HG03432 (cell line): ENCODE results near the gene VASP.

Experiments
- ATAC-seq: cut with Tn5 transposase; IDR thresholded peaks from one replicate; pipeline ENCODE4 v1.9.1; 2021; ENCODE audit warnings: mild to moderate bottlenecking, moderate library complexity; ENCODE audit not compliant: unreplicated experiment

The VASP gene

DNA sequence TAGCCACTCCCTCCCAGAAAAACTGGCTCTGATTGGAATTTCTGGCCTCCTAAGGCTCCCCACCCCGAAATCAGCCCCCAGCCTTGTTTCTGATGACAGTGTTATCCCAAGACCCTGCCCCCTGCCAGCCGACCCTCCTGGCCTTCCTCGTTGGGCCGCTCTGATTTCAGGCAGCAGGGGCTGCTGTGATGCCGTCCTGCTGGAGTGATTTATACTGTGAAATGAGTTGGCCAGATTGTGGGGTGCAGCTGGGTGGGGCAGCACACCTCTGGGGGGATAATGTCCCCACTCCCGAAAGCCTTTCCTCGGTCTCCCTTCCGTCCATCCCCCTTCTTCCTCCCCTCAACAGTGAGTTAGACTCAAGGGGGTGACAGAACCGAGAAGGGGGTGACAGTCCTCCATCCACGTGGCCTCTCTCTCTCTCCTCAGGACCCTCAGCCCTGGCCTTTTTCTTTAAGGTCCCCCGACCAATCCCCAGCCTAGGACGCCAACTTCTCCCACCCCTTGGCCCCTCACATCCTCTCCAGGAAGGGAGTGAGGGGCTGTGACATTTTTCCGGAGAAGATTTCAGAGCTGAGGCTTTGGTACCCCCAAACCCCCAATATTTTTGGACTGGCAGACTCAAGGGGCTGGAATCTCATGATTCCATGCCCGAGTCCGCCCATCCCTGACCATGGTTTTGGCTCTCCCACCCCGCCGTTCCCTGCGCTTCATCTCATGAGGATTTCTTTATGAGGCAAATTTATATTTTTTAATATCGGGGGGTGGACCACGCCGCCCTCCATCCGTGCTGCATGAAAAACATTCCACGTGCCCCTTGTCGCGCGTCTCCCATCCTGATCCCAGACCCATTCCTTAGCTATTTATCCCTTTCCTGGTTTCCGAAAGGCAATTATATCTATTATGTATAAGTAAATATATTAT is 33.3 kb upstream of the VASP start:
- ATAC-seq = no peak

DNA sequence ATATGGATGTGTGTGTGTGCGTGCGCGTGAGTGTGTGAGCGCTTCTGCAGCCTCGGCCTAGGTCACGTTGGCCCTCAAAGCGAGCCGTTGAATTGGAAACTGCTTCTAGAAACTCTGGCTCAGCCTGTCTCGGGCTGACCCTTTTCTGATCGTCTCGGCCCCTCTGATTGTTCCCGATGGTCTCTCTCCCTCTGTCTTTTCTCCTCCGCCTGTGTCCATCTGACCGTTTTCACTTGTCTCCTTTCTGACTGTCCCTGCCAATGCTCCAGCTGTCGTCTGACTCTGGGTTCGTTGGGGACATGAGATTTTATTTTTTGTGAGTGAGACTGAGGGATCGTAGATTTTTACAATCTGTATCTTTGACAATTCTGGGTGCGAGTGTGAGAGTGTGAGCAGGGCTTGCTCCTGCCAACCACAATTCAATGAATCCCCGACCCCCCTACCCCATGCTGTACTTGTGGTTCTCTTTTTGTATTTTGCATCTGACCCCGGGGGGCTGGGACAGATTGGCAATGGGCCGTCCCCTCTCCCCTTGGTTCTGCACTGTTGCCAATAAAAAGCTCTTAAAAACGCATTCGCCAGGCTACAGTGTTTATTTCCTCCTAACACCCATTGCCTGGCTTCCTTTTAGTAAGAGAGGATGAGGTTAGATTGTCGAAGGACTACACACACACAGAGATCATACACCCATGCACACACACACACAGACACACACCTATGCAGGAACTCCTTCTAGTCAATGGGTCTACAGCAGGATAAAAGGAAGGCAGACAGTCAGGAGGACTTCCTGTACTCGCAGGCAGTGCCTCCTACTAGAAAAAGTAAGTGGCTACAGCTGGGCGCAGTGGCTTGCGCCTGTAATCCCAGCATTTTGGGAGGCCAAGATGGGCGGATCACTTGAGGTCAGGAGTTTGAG is 32.4 kb upstream of the VASP start:
- ATAC-seq = no peak

DNA sequence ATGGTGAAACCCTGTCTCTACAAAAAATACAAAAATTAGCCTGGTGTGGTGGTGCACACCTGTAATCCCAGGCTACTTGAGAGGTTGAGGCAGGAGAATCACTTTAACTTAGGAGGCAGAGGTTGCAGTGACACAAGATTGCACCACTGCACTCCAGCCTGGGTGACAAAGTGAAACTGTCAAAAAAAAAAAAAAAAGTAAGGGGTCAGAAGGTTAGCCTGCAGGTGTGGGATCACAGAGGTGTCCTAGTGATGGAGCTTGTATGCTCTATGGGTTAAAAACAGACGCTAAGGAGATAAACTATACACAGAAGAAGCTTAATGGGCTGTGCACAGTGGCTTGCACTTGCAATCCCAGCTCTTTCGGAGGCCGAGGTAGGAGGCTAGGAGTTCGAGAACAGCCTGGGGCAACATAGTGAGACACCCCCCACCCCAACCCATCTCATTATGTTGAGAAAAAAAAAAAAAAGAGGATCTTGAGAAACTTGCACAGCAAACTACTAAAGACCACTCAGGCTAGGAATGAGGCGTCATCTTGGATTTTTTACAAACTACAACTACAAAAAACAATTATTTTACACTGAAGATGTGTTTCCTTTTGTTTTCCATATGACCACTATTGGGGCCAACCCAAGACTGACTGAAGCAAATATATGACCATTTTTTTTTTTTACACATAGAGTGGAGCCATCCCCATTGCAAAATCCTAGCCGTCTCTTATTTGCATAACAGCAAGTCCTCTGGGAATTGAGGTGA is 31.6 kb upstream of the VASP start:
- no peak for ATAC-seq

- ATAC-seq = no peak
These were observed 31.0 kb upstream of the VASP start for GRCh38 chr19:45476304-45476703.

DNA sequence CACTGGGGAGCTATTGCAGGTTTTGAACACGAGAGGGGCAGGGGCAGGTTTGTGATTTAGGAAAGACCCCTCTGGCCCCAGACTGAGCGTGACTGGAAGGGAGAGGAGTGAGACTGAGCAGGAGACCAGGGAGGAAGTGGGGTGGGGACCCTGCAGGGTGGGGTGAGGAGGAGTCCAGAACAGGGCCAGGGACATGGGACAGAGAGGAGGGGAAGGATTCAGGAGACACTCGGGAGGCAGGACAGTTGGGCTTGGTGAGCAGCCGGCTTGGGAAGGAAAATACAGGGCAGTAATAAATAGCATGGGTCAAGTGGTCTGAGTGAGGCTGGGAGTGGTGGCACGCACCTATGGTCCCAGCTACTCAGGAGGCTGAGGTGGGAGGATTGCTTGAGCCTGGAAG is 30.1 kb upstream of the VASP start:
- no peak for ATAC-seq

GRCh38 chr19:45477713-45478453 is 29.4 kb upstream of the VASP start:
- peak; percentile 9 for ATAC-seq

DNA sequence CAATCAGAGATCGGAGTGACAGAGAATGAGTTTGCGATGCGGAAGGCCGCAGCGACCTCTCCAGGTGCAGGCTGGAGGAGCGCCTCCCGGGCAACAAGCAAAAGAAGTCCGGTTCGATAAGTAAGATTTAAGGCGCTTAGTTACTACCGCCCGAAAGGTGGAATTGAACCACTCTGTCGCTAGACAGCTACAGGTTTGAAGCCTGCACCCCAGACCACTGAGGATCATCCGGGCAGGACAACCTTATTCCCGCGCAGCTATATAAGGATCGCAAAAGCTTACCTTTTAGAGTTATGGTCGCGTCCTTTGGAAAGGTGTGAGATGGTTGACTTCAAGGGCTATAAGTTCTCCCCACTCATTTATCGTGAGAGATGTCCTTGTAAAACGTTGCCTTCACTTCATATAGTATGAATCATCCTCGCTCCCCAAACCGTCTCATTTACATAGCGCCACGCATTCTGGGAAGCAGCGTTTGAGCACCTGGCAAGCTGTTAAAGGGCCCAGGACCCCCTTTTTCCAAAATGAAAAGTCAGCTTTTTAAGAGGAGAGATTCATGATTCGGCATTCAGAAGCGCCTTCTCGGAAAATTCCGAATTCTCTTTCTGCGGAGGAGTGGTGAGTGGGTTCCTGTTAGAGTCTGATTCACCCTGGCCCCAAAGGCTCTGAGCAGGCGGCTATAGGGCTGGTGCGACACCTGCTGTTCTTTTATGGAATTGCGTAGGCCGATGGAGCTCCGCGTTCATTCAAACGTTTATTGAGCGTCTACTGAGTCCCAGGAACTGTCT is 28.6 kb upstream of the VASP start:
- peak; percentile 74 for ATAC-seq

DNA sequence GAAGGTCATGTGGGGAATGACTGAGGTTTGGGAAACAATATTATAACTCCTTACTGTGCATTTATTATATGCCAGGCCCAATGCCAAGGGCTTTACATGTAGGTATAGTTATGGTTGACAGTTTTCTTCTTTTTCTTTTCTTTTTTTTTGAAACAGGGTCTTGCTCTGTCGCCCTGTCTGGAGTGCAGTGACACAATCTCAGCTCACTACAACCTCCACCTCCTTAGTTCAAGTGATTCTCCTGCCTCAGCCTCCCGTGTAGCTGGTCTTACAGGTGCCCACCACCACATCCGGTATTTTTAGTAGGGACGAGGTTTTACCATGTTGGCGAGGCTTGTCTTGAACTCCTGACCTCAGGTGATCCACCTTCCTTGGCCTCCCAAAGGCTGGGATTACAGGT is 24.2 kb upstream of the VASP start:
- no peak for ATAC-seq

DNA sequence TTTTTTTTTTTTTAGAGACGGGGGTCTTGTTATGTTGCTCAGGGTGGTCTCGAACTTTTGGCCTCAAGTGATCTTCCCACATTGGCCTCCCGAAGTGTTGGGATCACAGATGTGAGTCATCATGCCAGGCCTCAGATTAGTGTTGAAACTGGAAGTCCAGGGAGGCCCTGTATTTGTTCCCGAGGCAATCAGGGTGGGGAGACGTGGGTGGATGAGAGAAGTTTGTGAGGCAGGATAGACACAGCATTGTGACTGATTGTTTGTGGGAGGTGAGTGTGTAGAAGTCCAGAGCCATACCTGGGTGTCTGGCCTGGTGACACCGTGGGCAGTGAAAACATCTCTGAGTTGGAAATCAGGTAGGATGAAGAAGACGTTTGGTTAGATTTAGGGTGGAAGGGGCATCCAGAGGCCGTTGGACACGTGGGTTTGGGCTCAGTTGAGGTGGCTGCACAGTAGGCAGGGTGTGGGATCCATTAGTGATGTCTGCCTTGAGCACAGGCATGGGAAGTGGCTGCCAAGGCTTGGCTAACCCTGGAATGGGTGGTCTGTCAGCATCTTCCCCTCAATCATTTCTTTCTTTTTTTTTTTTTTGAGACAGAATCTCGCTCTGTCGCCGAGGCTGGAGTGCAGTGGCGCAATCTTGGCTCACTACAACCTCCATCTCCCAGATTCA is 22.9 kb upstream of the VASP start:
- no peak for ATAC-seq

DNA sequence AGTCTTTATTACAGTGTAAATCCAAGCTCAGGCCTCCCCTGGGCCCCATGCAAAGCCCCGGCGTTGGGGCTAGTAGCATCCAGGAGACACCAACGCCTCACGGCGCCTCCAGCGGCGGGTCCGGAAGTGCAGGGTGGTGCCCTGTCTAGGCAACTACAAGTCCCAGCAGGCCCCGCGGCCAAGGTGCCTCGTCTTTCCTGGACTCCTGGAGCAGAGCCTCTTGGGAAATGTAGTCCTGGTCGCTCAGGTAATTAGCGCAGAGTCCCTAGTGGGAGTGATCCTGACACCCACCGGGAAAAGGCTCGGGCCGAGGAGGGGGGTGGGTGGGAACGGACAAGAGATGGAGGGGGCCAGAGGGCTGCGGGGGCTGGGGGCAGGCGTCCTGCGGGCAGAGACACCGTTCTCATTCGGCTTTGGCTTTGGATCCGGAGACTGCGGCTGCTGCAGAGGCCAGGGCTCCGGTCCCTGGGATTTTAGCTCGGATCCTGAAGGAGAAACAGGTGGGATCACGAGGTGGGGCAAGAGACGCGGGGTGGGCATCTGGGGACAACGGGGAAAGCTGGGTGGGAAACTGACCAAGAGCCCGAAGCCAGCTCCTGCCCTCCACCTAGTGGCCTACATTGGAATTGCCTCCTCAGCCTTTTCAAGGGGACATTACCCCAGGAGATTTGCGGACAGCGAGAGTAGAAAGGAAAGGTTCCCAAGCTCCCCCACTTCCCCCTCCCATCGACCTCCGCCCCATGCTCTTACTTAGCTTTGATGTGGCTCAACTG is 21.8 kb upstream of the VASP start:
- ATAC-seq = peak; percentile 89

GRCh38 chr19:45488708-45489107 is 18.6 kb upstream of the VASP start:
- no peak for ATAC-seq

DNA sequence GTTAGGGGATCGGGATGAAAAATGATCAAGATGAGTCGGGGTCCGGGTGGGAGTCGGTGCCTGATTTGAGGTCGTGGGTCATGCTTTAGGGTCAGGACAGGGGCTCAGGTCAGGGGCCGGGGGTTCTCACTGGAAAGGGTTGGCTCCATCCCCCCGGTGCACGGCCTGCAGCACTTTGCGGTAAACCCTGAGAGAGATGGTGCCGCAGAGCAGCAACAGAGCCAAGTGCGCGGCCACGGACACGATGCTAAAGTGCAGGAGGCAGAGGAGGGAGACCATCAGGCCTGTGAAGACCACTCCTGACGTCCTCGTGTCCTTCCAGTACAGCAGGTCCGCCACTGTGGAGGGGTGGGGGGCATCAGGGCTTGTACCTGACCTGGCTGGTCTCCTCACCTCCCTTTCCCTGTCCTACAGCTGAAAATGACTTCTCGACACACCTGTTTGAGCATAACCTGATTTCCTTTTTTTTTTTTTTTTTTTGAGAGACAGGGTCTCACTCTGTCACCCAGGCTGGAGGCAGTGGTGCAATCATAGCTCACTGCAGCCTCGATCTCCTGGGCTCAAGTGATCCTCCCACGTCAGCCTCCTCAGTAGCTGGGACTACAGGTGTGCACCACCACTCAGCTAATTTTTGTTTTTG is 17.9 kb upstream of the VASP start:
- no peak for ATAC-seq

DNA sequence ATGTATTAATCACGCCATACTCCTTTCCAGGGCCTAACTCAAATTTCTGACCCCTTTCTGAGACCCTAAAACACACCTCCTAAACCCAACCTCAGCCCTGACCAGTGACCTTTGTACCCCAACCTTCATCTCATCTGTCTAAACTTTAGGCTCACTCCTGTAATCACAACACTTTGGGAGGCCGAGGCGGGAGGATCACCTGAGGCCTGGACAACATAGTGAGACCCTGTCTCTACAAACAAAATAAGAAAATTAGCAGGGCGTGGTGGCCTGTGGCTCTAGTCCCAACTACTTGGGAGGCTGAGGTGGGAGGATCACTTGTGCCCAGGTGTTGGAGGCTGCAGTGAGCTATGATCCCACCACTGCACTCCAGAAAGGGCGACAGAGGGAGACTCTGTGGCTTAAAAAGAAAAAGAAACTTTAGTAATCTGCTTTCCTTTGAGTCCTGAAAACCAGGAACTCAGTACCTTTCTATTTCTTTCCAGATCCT is 15.1 kb upstream of the VASP start:
- no peak for ATAC-seq

GRCh38 chr19:45492627-45493470 is 14.4 kb upstream of the VASP start:
- ATAC-seq = peak; percentile 33

DNA sequence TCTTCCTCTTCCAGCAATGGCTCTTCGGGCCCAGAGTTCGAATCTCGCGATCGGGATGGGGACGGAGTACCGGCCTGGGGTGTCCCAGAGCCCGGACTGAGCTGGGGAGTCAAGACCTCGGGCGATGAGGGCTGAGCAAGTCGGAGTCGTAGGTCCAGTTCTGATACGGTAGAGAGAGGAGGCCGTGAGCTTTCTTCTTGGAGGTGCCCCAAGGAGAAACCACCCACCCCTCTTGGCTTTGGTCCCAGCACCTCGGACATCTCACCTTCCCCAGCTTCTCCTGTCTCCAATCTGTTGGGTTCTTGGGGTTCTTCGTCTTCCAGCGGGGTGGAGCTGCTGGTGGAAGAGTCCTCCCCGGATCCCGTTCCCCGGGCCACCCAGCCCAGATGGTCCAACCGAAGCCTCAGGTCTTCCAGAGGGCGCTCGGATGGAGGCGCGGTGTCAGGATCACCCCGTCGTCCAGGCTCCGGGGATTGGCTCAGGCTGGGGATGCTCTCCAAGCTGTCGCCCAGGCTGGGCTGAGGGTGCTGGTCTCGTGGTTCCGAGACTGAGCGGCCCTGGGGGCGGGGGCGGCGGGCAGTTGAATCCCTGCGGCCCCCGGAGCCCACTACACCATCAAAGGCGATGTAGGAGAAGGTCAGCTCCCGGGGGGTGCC is 12.9 kb upstream of the VASP start:
- no peak for ATAC-seq

GRCh38 chr19:45495178-45495577 is 12.1 kb upstream of the VASP start:
- ATAC-seq = no peak
